Measurements from ENCODE around the gene C12orf43.

GRCh38 chr12:120962532-120963020 is 53.7 kb downstream of the C12orf43 start:
- TF ChIP-seq POLR2AphosphoS5 (IDR thresholded peaks at IDR 0.05): no peak
- TF ChIP-seq CTCF (IDR thresholded peaks at IDR 0.05): no peak

Measured in breast epithelium (tissue), 3 donors.